Esophagus squamous epithelium (tissue), 5 donors: ENCODE data around the gene OR2V2. TPM values are rescaled to one million over a fixed set of nuclear protein-coding genes. Genes with fewer than 3 reads are reported as not detected.
"Not testable (repeated sequence)": the region's sequence is repeated elsewhere in the genome, so short reads cannot be mapped to it uniquely, and the experiment has no call there.

Experiments
- DNase-seq: peaks from one replicate; lab custom pipeline; 2025; lab: John Stamatoyannopoulos, UW
- H3K27ac ChIP-seq, 4 donors: fragments of 200-600 bp; sonication (generic); one replicate each; pipeline ENCODE4 v1.5.1; 2016 to 2019; ENCODE audit warnings: mild to moderate bottlenecking in 1 of 4
- H3K27me3 ChIP-seq, 4 donors: fragments of 200-600 bp; sonication (generic); 1 replicate in 3 of 4; 2 replicates in 1 of 4; pipeline versions ENCODE4 v1.5.1 to v1.6.0; 2017 to 2021; ENCODE audit warnings: antibody characterized with exemption in 1 of 4
- H3K36me3 ChIP-seq, 3 donors: fragments of 200-600 bp; sonication (generic); one replicate each; pipeline ENCODE4 v1.5.1; 2016 to 2019
- H3K4me1 ChIP-seq, 3 donors: fragments of 200-600 bp; sonication (generic); one replicate each; pipeline ENCODE4 v1.5.1; 2017 to 2019
- H3K4me3 ChIP-seq, 4 donors: fragments of 200-600 bp; sonication (generic); 1 replicate in 3 of 4; 2 replicates in 1 of 4; pipeline ENCODE4 v1.5.1; 2016 to 2019; ENCODE audit warnings: mild to moderate bottlenecking in 2 of 4, moderate library complexity in 1 of 4
- H3K9me3 ChIP-seq, 3 donors: fragments of 200-600 bp; sonication (generic); one replicate each; pipeline ENCODE4 v1.5.1; 2016 to 2019
- POLR2A ChIP-seq, 4 donors: fragments of 450-650 bp; IDR thresholded peaks; one replicate each; pipeline ENCODE4 v1.6.1; 2017; ENCODE audit warnings: antibody characterized with exemption in 4 of 4, mild to moderate bottlenecking in 4 of 4, moderate library complexity in 3 of 4
- WGBS, 2 donors: methylation state at CpG; one replicate each; pipeline ENCODE4 v1.1.5; 2018; 5-methylcytosine and 5-hydroxymethylcytosine counted together
- intact Hi-C: fragments of 100-400 bp; cut with DNase I; formaldehyde crosslinking; loops from one replicate; pipeline ENCODE4 v1.15.0; 2022
- total RNA-seq, 4 donors: library from RNA; depleted of rRNA; stranded (reverse); fragments of >200 nt; gene quantifications; one replicate each; pipeline ENCODE4 v1.1.0, GENCODE V29; 2016
- TF ChIP-seq, protein P1 (sequence below), 6 experiments: fragments of 450-650 bp in 4 of 6; fragments of 200-600 bp in 2 of 6; sonication (generic) in 2 of 6; IDR thresholded peaks; one replicate each; pipeline ENCODE4 v1.5.1; 2016 to 2019; ENCODE audit warnings: antibody characterized with exemption in 6 of 6, mild to moderate bottlenecking in 4 of 6, moderate library complexity in 4 of 6
- donor health status: DM: yes; HTN: yes; CAD: no.

OR2V2 gene
- total RNA-seq, 4 donors from 2014 or later: not detected

- Histone ChIP-seq H3K27ac (no peak overlapping the region), H3K9me3 (no peaks in the 10 kb centered on the region), H3K27me3 (peaks cover 0 to 99% (median 15%) of the 10 kb centered on the region in 4 donors), H3K36me3 (no peaks in the 10 kb centered on the region), H3K4me1 (peaks cover 0 to 39% (median 5%) of the 10 kb centered on the region in 3 donors), H3K4me3 (no peak overlapping the region)
- intact Hi-C loops: no loop called here
- no peak for DNase-seq
- TF ChIP-seq, protein P1, sequence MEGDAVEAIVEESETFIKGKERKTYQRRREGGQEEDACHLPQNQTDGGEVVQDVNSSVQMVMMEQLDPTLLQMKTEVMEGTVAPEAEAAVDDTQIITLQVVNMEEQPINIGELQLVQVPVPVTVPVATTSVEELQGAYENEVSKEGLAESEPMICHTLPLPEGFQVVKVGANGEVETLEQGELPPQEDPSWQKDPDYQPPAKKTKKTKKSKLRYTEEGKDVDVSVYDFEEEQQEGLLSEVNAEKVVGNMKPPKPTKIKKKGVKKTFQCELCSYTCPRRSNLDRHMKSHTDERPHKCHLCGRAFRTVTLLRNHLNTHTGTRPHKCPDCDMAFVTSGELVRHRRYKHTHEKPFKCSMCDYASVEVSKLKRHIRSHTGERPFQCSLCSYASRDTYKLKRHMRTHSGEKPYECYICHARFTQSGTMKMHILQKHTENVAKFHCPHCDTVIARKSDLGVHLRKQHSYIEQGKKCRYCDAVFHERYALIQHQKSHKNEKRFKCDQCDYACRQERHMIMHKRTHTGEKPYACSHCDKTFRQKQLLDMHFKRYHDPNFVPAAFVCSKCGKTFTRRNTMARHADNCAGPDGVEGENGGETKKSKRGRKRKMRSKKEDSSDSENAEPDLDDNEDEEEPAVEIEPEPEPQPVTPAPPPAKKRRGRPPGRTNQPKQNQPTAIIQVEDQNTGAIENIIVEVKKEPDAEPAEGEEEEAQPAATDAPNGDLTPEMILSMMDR (IDR thresholded peaks at IDR 0.05): no peak
- TF ChIP-seq POLR2A (IDR thresholded peaks at IDR 0.05): no peak
- WGBS, 2 donors: 40 to 72% methylated on average over 3 of the region's 3 CpGs
Observed at GRCh38 chr5:181171782-181172181, 24.4 kb downstream of the OR2V2 start.

DNA sequence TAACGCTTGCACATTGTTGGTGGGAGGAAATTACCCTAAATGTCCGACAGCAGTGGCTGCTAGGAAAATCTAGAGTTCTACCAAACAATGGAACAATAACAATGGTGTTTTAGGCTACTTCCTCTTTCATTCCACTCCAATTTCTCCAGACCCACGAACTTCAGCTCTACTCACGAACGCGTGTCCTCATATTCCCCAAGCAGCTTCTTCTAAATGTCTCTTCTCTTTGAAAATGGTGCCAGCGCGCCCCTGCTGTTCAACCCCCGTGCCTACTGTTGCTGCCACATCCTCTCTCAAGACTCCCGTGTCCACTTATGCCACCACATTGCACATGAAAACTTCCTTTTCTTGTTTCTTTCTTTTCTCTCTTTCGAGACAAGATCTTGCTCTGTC, 25.6 kb downstream of the OR2V2 start:
- H3K9me3 ChIP-seq: no peaks in the 10 kb centered on the region
- no peak for DNase-seq
- H3K36me3 ChIP-seq: no peaks in the 10 kb centered on the region
- no peak overlapping the region for H3K4me3 ChIP-seq
- peaks cover 0 to 39% (median 5%) of the 10 kb centered on the region in 3 donors for H3K4me1 ChIP-seq
- H3K27me3 ChIP-seq: peaks cover 0 to 96% (median 13%) of the 10 kb centered on the region in 4 donors
- WGBS, 2 donors: 15 to 18% methylated on average over 11 of the region's 11 CpGs
- no peak overlapping the region for H3K27ac ChIP-seq
- intact Hi-C loops: no loop called here
- TF ChIP-seq, protein P1 (IDR thresholded peaks at IDR 0.05): no peak
- no peak for TF ChIP-seq POLR2A (IDR thresholded peaks at IDR 0.05)

- H3K36me3 ChIP-seq: no peaks in the 10 kb centered on the region
- intact Hi-C loops: no loop called here
- DNase-seq: no peak
- peaks cover 0 to 38% (median 5%) of the 10 kb centered on the region in 3 donors for H3K4me1 ChIP-seq
- no peak for TF ChIP-seq POLR2A (IDR thresholded peaks at IDR 0.05)
- TF ChIP-seq, protein P1 (IDR thresholded peaks at IDR 0.05): no peak
- peaks cover 0 to 93% (median 10%) of the 10 kb centered on the region in 4 donors for H3K27me3 ChIP-seq
- no peak overlapping the region for H3K27ac ChIP-seq
- 7 to 14% methylated on average over 29 to 34 of the region's 50 CpGs for WGBS, 2 donors
- H3K4me3 ChIP-seq: no peak overlapping the region
- no peaks in the 10 kb centered on the region for H3K9me3 ChIP-seq
Observed at GRCh38 chr5:181173420-181174342, 26.3 kb downstream of the OR2V2 start.

GRCh38 chr5:181176254-181176952, 29.0 kb downstream of the OR2V2 start:
- no peaks in the 10 kb centered on the region for H3K36me3 ChIP-seq
- peaks cover 0 to 70% (median 2%) of the 10 kb centered on the region in 4 donors for H3K27me3 ChIP-seq
- H3K27ac ChIP-seq: no peak overlapping the region
- 71 to 79% methylated on average over 3 of the region's 3 CpGs for WGBS, 2 donors
- H3K4me1 ChIP-seq: peaks cover 0 to 16% (median 0%) of the 10 kb centered on the region in 3 donors
- intact Hi-C loops: no loop called here
- H3K9me3 ChIP-seq: no peaks in the 10 kb centered on the region
- no peak for DNase-seq
- H3K4me3 ChIP-seq: no peak overlapping the region
- TF ChIP-seq, protein P1 (IDR thresholded peaks at IDR 0.05): no peak
- TF ChIP-seq POLR2A (IDR thresholded peaks at IDR 0.05): no peak

DNA sequence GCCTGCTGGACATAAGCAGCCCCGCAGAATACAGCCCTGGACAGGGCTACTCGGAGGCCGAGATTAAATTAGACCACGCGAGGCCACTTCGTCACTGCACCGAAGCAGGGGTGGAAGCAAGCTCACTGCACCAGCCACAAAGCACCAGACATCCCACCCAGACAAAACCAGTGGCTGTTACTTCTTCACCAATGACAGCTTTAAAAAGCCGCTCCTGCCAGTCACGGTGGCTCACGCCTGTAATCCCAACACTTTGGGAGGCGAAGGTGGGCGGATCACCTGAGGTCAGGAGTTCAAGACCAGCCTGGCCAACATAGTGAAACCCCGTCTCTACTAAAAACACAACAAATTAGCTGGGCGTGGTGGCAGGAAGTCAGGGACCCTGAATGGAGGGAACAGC, 30.2 kb downstream of the OR2V2 start:
- H3K9me3 ChIP-seq, H3K27ac ChIP-seq, H3K4me3 ChIP-seq, DNase-seq, H3K36me3 ChIP-seq, intact Hi-C loops: not testable (repeated sequence)
- H3K27me3 ChIP-seq: peaks cover 0 to 58% (median 0%) of the 10 kb centered on the region in 4 donors
- H3K4me1 ChIP-seq: peaks cover 0 to 21% (median 4%) of the 10 kb centered on the region in 3 donors
- WGBS, 2 donors: 72 to 84% methylated on average over 10 to 14 of the region's 14 CpGs
